NT2/D1 (cell line): ENCODE measurements around the gene AKR1C8.
"Not testable (repeated sequence)": the region's sequence is repeated elsewhere in the genome, so short reads cannot be mapped to it uniquely, and the experiment has no call there.

Experiments used
- SUZ12 ChIP-seq: IDR thresholded peaks from 2 replicates; pipeline ENCODE4 v1.6.1; 2011; ENCODE audit not compliant: insufficient read length, insufficient read depth; ENCODE audit errors: extremely low read depth
- ZNF274 ChIP-seq: IDR thresholded peaks from 2 replicates; pipeline ENCODE4 v1.6.1; 2011; ENCODE audit warnings: mild to moderate bottlenecking, low read depth, low read length

- TF ChIP-seq SUZ12, ZNF274: not testable (repeated sequence)
These were observed 25.3 kb upstream of the AKR1C8 start for GRCh38 chr10:5210261-5210660.
